ENCODE results near the gene MARCHF6. TPM values are rescaled to one million over a fixed set of nuclear protein-coding genes. Genes with fewer than 3 reads are reported as not detected.

Gene MARCHF6
- total and polyA plus RNA-seq, 9 of the 15 experiments (the other 6 are each of a cell fraction or from before 2014, with no cell fraction given): 74.1 to 456 (median 116) TPM

DNA sequence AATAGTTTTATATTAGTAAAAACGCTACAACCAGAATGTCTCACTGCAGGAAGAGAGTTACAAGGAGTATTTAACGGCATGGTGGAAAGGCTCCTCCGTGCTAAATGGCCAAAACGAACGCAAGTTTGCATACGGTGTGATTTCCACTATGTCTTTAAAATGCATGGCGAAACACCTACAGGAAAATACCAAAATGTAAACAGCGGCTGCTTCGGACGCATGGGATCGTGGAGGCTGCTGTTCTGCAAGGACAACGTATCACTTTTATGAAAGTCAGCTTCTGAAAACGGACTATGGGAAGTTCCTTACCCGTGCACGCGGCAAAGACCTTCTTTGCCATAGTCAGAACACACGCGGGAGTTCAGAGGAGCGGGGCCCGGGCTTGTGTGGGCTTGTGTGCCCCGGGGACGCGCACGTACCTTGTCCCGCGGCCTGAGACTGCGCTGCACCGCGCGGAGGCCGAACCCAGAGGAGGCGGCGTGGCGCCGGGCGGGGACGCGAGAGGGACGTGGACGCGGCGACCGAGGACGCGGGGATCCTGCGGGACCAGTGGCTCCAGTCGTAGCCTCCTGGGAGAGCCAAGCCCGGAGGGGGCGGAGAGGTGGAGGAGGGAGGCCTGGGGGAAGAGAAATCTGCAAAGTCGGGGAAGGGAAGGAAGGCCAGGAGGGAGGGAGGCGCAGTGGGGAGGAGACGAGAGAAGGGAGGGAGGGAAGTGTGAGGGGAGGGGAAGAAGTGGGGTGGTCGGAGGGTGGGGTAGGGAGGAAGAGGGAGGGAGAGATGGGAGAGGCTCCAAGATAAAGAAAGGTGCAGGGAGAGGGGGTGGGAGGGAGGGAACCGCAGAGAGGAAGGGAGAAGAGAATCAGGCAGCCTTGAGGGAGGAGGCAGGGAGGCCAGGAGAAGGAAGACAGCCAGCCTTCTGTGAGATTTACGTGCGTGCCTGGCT lies 46.0 kb upstream of the MARCHF6 start, which contains the start of gene CMBL (continued):
- TF ChIP-seq TAF1 (IDR thresholded peaks at IDR 0.05; ENCODE audit: control insufficient read depth, extremely low read depth, insufficient read depth, low read length, severe bottlenecking) (peak; percentile 52), DPF2 (IDR thresholded peaks at IDR 0.05) (peak; percentile 70; the same call in 1 of the 2 replicates), TEAD4 (IDR thresholded peaks at IDR 0.05; ENCODE audit: low read length) (no peak; the same call in none of the 2 replicates), TEAD4 (CRISPR knock-in tag; IDR thresholded peaks at IDR 0.05; ENCODE audit: borderline replicate concordance) (no peak), MAFF (IDR thresholded peaks at IDR 0.05; ENCODE audit: low read length) (no peak), GATAD2A (IDR thresholded peaks at IDR 0.05) (peak; percentile 99), TGIF2 (CRISPR knock-in tag; IDR thresholded peaks at IDR 0.05) (no peak), COPS2 (conservative IDR thresholded peaks at IDR 0.05) (no peak), ZFX (CRISPR knock-in tag; IDR thresholded peaks at IDR 0.05) (peak; percentile 98), PML (IDR thresholded peaks at IDR 0.05; ENCODE audit: low read length) (peak; percentile 55; the same call in 1 of the 2 replicates), BRD9 (IDR thresholded peaks at IDR 0.05; ENCODE audit: low read depth, partially characterized antibody) (no peak), KLF1 (tag; IDR thresholded peaks at IDR 0.05) (no peak), CTBP1 (IDR thresholded peaks at IDR 0.05; ENCODE audit: borderline replicate concordance) (peak; percentile 89), NRF1 (conservative IDR thresholded peaks at IDR 0.05 in 1 of 2, IDR thresholded peaks at IDR 0.05 in 1 of 2) (peak; percentile 87 to 89), ZNF224 (CRISPR knock-in tag; IDR thresholded peaks at IDR 0.05) (no peak)
- TF ChIP-seq, protein P1, sequence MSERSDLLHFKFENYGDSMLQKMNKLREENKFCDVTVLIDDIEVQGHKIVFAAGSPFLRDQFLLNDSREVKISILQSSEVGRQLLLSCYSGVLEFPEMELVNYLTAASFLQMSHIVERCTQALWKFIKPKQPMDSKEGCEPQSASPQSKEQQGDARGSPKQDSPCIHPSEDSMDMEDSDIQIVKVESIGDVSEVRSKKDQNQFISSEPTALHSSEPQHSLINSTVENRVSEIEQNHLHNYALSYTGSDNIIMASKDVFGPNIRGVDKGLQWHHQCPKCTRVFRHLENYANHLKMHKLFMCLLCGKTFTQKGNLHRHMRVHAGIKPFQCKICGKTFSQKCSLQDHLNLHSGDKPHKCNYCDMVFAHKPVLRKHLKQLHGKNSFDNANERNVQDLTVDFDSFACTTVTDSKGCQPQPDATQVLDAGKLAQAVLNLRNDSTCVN (CRISPR knock-in tag; IDR thresholded peaks at IDR 0.05): 0 out of 2 replicates have a peak, but pooled peaks have one; percentile 18
- TF ChIP-seq, protein P2, sequence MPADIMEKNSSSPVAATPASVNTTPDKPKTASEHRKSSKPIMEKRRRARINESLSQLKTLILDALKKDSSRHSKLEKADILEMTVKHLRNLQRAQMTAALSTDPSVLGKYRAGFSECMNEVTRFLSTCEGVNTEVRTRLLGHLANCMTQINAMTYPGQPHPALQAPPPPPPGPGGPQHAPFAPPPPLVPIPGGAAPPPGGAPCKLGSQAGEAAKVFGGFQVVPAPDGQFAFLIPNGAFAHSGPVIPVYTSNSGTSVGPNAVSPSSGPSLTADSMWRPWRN (IDR thresholded peaks at IDR 0.05; ENCODE audit: low read depth): no peak
- TF ChIP-seq, protein P3, sequence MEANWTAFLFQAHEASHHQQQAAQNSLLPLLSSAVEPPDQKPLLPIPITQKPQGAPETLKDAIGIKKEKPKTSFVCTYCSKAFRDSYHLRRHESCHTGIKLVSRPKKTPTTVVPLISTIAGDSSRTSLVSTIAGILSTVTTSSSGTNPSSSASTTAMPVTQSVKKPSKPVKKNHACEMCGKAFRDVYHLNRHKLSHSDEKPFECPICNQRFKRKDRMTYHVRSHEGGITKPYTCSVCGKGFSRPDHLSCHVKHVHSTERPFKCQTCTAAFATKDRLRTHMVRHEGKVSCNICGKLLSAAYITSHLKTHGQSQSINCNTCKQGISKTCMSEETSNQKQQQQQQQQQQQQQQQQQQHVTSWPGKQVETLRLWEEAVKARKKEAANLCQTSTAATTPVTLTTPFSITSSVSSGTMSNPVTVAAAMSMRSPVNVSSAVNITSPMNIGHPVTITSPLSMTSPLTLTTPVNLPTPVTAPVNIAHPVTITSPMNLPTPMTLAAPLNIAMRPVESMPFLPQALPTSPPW (CRISPR knock-in tag; IDR thresholded peaks at IDR 0.05): peak; percentile 85
- TF ChIP-seq, protein P4, sequence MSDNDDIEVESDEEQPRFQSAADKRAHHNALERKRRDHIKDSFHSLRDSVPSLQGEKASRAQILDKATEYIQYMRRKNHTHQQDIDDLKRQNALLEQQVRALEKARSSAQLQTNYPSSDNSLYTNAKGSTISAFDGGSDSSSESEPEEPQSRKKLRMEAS (CRISPR knock-in tag; IDR thresholded peaks at IDR 0.05): peak; percentile 84
- TF ChIP-seq, protein P5, sequence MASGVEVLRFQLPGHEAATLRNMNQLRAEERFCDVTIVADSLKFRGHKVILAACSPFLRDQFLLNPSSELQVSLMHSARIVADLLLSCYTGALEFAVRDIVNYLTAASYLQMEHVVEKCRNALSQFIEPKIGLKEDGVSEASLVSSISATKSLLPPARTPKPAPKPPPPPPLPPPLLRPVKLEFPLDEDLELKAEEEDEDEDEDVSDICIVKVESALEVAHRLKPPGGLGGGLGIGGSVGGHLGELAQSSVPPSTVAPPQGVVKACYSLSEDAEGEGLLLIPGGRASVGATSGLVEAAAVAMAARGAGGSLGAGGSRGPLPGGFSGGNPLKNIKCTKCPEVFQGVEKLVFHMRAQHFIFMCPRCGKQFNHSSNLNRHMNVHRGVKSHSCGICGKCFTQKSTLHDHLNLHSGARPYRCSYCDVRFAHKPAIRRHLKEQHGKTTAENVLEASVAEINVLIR (CRISPR knock-in tag; IDR thresholded peaks at IDR 0.05): no peak
- TF ChIP-seq, protein P6, sequence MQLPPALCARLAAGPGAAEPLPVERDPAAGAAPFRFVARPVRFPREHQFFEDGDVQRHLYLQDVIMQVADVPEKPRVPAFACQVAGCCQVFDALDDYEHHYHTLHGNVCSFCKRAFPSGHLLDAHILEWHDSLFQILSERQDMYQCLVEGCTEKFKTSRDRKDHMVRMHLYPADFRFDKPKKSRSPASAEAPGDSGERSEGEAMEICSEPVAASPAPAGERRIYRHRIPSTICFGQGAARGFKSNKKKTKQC (CRISPR knock-in tag; IDR thresholded peaks at IDR 0.05): peak; percentile 79; the same call in 1 of the 2 replicates
- TF ChIP-seq, protein P7, sequence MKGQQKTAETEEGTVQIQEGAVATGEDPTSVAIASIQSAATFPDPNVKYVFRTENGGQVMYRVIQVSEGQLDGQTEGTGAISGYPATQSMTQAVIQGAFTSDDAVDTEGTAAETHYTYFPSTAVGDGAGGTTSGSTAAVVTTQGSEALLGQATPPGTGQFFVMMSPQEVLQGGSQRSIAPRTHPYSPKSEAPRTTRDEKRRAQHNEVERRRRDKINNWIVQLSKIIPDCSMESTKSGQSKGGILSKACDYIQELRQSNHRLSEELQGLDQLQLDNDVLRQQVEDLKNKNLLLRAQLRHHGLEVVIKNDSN (CRISPR knock-in tag; IDR thresholded peaks at IDR 0.05): no peak
